ENCODE results near the gene RRAS2. TPM values are rescaled to one million over a fixed set of nuclear protein-coding genes. Genes with fewer than 3 reads are reported as not detected.

Gene RRAS2
- total and polyA plus RNA-seq, 2 experiments from 2014 or later, result 50.7 to 72.9 TPM

- Histone ChIP-seq H3K79me2 (peaks cover 88% of the 10 kb centered on the region), H3K9me3 (ENCODE audit: low read depth) (no peaks in the 10 kb centered on the region), H2AFZ (no peak overlapping the region), H4K20me1 (ENCODE audit: insufficient read depth, poor library complexity, severe bottlenecking) (peaks cover 8% of the 10 kb centered on the region), H3K27ac (no peak overlapping the region), H3K4me1 (ENCODE audit: insufficient read depth) (no peaks in the 10 kb centered on the region), H3K4me2 (no peak overlapping the region), H3K27me3 (no peaks in the 10 kb centered on the region), H3K36me3 (replicated peaks; ENCODE audit: insufficient read depth, low read depth) (no peaks in the 10 kb centered on the region), H3K4me3 (no peak overlapping the region), H3K9me2 (replicated peaks; ENCODE audit: insufficient read depth) (no peaks in the 10 kb centered on the region)
- no peak for DNase-seq (ENCODE audit: low spot score)
- TF ChIP-seq EZH2 (IDR thresholded peaks at IDR 0.05; ENCODE audit: borderline replicate concordance), result no peak
- TF ChIP-seq, protein P1, sequence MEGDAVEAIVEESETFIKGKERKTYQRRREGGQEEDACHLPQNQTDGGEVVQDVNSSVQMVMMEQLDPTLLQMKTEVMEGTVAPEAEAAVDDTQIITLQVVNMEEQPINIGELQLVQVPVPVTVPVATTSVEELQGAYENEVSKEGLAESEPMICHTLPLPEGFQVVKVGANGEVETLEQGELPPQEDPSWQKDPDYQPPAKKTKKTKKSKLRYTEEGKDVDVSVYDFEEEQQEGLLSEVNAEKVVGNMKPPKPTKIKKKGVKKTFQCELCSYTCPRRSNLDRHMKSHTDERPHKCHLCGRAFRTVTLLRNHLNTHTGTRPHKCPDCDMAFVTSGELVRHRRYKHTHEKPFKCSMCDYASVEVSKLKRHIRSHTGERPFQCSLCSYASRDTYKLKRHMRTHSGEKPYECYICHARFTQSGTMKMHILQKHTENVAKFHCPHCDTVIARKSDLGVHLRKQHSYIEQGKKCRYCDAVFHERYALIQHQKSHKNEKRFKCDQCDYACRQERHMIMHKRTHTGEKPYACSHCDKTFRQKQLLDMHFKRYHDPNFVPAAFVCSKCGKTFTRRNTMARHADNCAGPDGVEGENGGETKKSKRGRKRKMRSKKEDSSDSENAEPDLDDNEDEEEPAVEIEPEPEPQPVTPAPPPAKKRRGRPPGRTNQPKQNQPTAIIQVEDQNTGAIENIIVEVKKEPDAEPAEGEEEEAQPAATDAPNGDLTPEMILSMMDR (IDR thresholded peaks at IDR 0.05; ENCODE audit: poor library complexity), result no peak
Observed at GRCh38 chr11:14327116-14327515, 31.9 kb downstream of the RRAS2 start.

GRCh38 chr11:14323118-14323676 is 35.8 kb downstream of the RRAS2 start:
- WGBS (ENCODE audit: low lambda C conversion rate, missing lambda C conversion rate), result 95% methylated on average over 6 of the region's 6 CpGs
- DNase-seq (ENCODE audit: low spot score), result no peak
- no peaks in the 10 kb centered on the region for H3K36me3 ChIP-seq (replicated peaks; ENCODE audit: insufficient read depth, low read depth)
- H3K79me2 ChIP-seq, result peaks cover 83% of the 10 kb centered on the region
- H3K27ac ChIP-seq, result no peak overlapping the region
- peaks cover 5% of the 10 kb centered on the region for H4K20me1 ChIP-seq (ENCODE audit: insufficient read depth, poor library complexity, severe bottlenecking)
- H3K9me3 ChIP-seq (ENCODE audit: low read depth), result no peaks in the 10 kb centered on the region
- peaks cover 6% of the 10 kb centered on the region for H3K4me1 ChIP-seq (ENCODE audit: insufficient read depth)
- TF ChIP-seq EZH2 (IDR thresholded peaks at IDR 0.05; ENCODE audit: borderline replicate concordance) (no peak), EZH2phosphoT487 (IDR thresholded peaks at IDR 0.05; ENCODE audit: low read depth, severe bottlenecking, unreplicated experiment) (no peak)
- TF ChIP-seq, protein P1 (IDR thresholded peaks at IDR 0.05; ENCODE audit: poor library complexity), result no peak
- H3K27me3 ChIP-seq, result no peaks in the 10 kb centered on the region
- H3K4me3 ChIP-seq, result no peak overlapping the region
- no peaks in the 10 kb centered on the region for H3K9me2 ChIP-seq (replicated peaks; ENCODE audit: insufficient read depth)
- H2AFZ ChIP-seq, result no peak overlapping the region
- no peak overlapping the region for H3K4me2 ChIP-seq

DNA sequence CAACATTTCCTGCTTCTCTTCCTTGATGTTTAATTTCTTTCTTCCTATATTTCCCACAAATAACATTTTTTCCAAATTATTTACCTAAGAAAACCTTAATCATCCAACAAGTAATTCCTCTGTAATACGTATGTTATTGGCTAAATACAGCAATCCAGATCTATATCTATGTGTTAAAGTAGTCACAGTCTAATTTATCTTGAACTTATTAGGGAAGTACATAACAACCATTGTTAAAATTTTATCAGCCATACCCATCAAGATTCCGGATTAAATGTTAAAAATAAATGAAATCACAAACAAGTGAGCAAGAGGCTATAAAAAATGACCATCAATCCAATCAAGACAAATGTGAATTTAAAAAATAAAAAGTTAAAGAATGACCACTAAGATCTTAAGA is 36.5 kb downstream of the RRAS2 start:
- H3K27ac ChIP-seq, result no peak overlapping the region
- peaks cover 83% of the 10 kb centered on the region for H3K79me2 ChIP-seq
- TF ChIP-seq EZH2 (IDR thresholded peaks at IDR 0.05; ENCODE audit: borderline replicate concordance), result no peak
- no peak for TF ChIP-seq EZH2phosphoT487 (IDR thresholded peaks at IDR 0.05; ENCODE audit: low read depth, severe bottlenecking, unreplicated experiment)
- TF ChIP-seq, protein P1 (IDR thresholded peaks at IDR 0.05; ENCODE audit: poor library complexity), result no peak
- DNase-seq (ENCODE audit: low spot score), result no peak
- no peaks in the 10 kb centered on the region for H3K9me2 ChIP-seq (replicated peaks; ENCODE audit: insufficient read depth)
- H3K36me3 ChIP-seq (replicated peaks; ENCODE audit: insufficient read depth, low read depth), result no peaks in the 10 kb centered on the region
- no peaks in the 10 kb centered on the region for H3K27me3 ChIP-seq
- no peak overlapping the region for H3K4me3 ChIP-seq
- peaks cover 11% of the 10 kb centered on the region for H4K20me1 ChIP-seq (ENCODE audit: insufficient read depth, poor library complexity, severe bottlenecking)
- 99% methylated on average over 2 of the region's 2 CpGs for WGBS (ENCODE audit: low lambda C conversion rate, missing lambda C conversion rate)
- no peak overlapping the region for H3K4me2 ChIP-seq
- peaks cover 9% of the 10 kb centered on the region for H3K4me1 ChIP-seq (ENCODE audit: insufficient read depth)
- H2AFZ ChIP-seq, result no peak overlapping the region
- no peaks in the 10 kb centered on the region for H3K9me3 ChIP-seq (ENCODE audit: low read depth)

DNA sequence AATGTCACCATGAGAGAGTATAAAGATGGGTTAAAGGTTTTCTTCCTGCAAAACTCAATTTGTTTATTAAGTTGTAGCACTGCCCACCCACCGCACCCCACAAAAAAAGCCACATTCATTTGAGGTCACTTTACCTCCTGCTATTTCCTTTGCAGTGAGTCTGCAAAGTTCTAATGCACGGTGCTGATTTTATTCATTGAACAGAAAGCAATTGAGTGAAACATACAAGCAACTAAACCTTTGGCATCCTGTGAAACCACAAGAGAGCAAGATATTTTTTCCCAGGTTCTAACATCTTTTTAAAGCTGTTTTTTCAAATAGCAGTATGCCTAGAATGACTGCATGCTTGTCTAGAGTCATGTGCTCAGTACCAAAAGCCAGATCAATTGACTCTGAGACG is 39.0 kb downstream of the RRAS2 start:
- no peak for DNase-seq (ENCODE audit: low spot score)
- no peak overlapping the region for H3K4me2 ChIP-seq
- H3K27ac ChIP-seq, result no peak overlapping the region
- H3K4me3 ChIP-seq, result no peak overlapping the region
- peaks cover 7% of the 10 kb centered on the region for H4K20me1 ChIP-seq (ENCODE audit: insufficient read depth, poor library complexity, severe bottlenecking)
- H3K9me3 ChIP-seq (ENCODE audit: low read depth), result no peaks in the 10 kb centered on the region
- no peaks in the 10 kb centered on the region for H3K36me3 ChIP-seq (replicated peaks; ENCODE audit: insufficient read depth, low read depth)
- no peaks in the 10 kb centered on the region for H3K9me2 ChIP-seq (replicated peaks; ENCODE audit: insufficient read depth)
- TF ChIP-seq EZH2 (IDR thresholded peaks at IDR 0.05; ENCODE audit: borderline replicate concordance), result no peak
- TF ChIP-seq, protein P1 (IDR thresholded peaks at IDR 0.05; ENCODE audit: poor library complexity), result no peak
- peaks cover 88% of the 10 kb centered on the region for H3K79me2 ChIP-seq
- H3K27me3 ChIP-seq, result no peaks in the 10 kb centered on the region
- no peak overlapping the region for H2AFZ ChIP-seq
- WGBS (ENCODE audit: low lambda C conversion rate, missing lambda C conversion rate), result 70% methylated on average over 3 of the region's 3 CpGs
- H3K4me1 ChIP-seq (ENCODE audit: insufficient read depth), result peaks cover 9% of the 10 kb centered on the region

Data from hepatocyte (in vitro differentiated cells).